GM12801 (cell line): ENCODE results near the gene WLS.

Source experiments
- TF ChIP-seq, protein P1 (sequence below): IDR thresholded peaks from one replicate; pipeline ENCODE4 v1.5.1; 2011; ENCODE audit warnings: control low read depth; ENCODE audit not compliant: insufficient read length; ENCODE audit errors: extremely low read depth

The WLS gene

DNA sequence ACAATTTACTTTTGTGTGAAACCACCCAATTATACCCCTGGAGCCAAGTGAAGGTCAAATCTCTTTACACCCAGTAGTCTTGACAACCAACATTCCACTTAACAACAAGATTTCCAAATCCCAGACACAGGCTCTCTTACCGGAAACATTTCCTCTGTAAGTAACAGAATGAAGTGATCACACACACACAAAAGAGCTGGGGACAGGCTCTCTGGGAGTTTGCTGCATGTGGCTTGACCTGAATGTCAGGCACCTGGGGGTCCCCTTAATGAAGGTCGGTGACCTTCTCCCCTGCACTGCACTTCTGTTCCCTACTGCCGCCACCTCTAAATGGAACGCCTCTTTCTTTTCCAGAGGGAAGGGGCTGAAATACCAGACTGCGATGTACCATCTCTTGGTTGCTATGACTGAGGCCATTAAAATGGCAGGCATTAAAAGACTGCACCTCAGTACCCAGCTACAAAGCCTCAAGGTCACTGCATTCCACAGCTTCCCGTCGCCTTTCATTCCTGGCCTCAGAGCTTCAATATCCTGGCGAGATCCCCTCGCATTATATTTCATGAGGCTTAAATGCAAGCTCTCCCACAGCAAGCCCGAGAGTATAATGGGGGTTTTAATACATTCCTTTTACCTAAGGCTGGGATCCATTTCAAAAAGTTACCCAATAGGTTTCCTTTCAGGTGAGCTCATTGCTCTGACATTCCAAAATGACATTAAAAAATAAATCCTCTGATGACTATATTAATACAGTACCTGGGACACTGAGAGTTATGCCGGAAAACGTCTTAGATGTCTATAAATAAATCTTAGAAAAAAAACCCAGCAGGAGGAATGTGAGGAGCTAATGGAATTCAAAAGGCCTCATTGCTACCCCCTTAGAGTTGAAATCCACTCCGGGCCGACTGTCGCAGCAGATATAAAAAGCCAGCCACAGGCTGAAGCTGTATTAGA is 91.0 kb downstream of the WLS start:
- TF ChIP-seq, protein P1, sequence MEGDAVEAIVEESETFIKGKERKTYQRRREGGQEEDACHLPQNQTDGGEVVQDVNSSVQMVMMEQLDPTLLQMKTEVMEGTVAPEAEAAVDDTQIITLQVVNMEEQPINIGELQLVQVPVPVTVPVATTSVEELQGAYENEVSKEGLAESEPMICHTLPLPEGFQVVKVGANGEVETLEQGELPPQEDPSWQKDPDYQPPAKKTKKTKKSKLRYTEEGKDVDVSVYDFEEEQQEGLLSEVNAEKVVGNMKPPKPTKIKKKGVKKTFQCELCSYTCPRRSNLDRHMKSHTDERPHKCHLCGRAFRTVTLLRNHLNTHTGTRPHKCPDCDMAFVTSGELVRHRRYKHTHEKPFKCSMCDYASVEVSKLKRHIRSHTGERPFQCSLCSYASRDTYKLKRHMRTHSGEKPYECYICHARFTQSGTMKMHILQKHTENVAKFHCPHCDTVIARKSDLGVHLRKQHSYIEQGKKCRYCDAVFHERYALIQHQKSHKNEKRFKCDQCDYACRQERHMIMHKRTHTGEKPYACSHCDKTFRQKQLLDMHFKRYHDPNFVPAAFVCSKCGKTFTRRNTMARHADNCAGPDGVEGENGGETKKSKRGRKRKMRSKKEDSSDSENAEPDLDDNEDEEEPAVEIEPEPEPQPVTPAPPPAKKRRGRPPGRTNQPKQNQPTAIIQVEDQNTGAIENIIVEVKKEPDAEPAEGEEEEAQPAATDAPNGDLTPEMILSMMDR = no peak

DNA sequence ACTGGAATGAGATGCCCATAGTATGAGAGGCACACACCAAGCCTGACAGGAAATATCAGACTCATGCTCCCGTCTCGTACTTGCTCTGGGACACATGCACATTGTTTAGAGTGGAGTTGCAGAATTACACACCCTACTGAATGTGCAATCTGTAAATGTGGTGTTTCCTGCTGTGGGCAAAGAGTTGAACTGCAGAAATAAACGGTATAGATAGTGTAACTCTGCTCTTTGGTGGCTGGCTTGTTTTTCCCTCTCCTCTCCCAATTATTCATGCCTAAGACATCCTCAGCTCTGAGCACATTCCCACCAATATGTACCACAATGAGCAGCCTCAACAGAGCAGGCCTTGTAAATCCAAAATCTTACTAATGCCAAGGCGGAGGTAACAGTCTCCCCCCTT is 91.8 kb downstream of the WLS start:
- TF ChIP-seq, protein P1 = no peak

DNA sequence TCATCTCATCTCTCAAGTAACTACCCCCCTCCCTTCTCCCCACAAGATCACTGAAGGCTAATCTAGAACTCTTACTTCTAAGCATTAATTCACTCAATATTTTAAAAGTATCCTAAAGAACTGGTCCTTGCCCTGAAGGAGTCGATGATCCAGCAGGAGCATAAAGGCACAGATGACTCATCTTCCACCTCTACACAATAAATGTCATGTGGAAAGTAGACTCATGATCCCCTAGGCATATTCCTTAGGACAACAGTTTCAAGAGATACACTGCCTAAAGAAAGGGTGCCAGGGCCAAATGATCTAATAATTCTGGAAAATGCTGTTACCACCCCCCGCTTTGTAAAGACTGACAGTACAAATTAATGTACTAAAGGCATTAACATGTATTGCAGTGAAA is 96.1 kb downstream of the WLS start:
- TF ChIP-seq, protein P1 = no peak

DNA sequence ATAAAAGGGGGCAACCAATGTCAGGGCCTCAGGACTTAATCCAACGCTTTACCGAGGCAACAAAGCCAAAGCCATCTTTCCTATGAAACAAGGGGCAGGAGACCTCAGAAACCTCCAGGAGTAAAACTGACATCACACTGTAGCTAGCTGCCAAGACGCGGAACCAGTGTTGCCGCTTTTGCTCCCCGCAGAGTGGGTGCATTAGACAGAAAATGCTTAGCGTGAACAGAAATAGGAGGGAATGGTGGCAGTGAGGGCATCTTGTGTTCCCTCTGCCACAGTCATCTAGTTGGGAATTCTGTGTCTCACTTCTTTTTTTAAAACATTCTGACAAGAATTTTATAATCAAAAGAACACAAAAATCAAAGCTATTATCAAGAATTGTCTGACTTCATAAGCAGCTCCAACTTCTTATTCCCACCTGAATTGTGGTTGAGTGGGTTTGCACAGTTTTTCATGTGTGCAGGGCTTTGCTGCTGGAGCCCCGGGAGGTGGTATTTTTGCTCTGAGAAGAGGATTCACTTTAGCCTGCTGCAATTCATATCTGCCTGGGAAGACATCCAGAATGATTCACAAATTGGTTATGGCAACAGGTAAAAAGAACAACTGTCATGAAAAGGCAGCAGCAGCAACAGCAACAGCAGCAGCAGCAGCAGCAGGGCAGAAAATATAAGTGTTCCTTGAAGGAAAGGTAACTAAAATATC is 99.7 kb downstream of the WLS start:
- TF ChIP-seq, protein P1 = no peak

DNA sequence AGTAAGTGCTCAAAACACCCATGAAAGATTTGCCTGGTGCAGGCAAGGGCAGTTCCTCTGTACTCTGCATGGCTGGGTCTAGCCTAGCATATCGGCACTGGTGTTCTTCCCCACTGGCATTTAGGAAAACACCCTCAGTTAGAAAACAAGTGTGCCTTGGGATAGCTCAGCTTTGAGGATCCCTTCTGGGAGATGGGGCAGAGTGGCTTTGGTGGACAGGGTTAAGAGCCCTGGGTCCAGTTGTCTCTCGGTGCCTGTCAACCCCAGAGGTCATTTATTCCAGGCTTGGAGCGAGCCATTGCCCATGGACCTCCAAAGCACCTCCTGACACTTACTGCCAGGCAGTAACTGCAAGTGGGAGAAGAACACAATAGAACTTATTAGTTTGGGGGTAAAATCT is 101.1 kb downstream of the WLS start:
- TF ChIP-seq, protein P1 = no peak

DNA sequence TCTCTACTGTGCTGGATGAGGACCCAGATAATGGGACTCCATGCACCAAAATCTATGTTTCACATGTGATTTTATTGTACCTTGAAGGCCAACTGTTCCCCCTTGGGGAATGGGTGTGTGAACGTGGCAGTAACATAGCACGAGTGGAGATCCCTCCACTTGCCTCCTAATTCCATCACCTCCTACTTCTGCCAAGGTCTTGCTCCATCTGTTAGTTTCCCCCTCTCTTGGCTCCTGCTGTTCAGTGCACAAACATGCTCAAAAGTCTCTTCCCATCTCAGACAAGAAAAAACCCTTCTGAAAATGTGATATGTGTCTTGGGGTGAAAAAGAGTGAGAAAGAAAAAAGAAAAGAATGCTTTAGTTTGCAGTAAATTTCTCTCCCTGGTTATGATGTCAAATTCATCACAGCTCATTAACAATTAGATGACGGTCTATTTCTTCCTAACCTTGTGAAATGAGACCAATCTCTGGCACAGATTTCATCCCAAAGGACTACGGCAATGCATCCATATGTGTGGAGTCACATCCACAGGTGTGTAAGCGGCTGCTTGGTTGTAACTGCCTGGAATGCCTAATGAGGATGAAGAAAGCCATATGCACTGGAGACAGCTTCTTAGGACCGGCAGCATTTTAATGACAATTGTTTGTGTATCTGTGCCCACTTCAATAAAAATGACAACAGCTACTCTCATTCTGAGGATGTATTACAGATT is 102.6 kb downstream of the WLS start:
- TF ChIP-seq, protein P1 = no peak

DNA sequence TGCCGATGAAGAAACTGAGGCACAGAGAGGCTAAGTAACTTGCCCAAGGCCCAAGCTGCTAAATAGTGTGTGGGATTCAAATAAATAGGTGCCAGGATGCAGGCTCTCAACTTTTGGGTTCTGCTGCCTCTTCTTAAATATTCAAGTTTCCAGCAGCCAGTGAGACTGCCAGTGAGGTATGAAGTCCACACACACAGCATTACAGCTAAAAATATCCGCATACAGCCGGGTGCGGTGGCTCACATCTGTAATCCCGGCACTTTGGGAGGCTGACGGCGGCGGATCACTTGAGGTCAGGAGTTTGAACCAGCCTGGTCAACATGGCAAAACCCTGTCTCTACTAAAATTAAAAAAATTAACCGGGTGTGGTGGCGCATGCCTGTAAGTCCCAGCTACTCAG is 103.5 kb downstream of the WLS start:
- TF ChIP-seq, protein P1 = no peak
